B cell (primary cell): ENCODE results near the gene DIPK1A. TPM values are rescaled to one million over a fixed set of nuclear protein-coding genes. Genes with fewer than 3 reads are reported as not detected.

Source experiments
- ATAC-seq: fragments of 200-7000 bp; cut with Tn5 transposase; one replicate; pipeline ENCODE4 v1.10.0; 2021; ENCODE audit warnings: low read depth, mild to moderate bottlenecking, moderate number of reproducible peaks, moderate library complexity
- CTCF ChIA-PET: fragments of 350-600 bp; sonication (Branson Sonifier 250); formaldehyde crosslinking; loops from one replicate; lab custom pipeline; 2021; ENCODE audit warnings: antibody characterized with exemption, inconsistent platforms; lab: Charles Lee
- POLR2A ChIA-PET: fragments of 350-600 bp; sonication (Branson Sonifier 250); formaldehyde crosslinking; loops from one replicate; lab custom pipeline; 2021; ENCODE audit warnings: antibody characterized with exemption; lab: Charles Lee
- DNase-seq: peaks from one replicate; pipeline ENCODE4 v3.0.0; 2013
- H2AFZ ChIP-seq: 2 replicates; pipeline ENCODE4 v1.6.1; 2012; ENCODE audit warnings: mild to moderate bottlenecking, low read depth, low read length; ENCODE audit not compliant: insufficient read depth, poor library complexity, severe bottlenecking
- H3K27ac ChIP-seq, 2 donors: 1 replicate in 1 of 2; 2 replicates in 1 of 2; pipeline ENCODE4 v1.5.1; 2012 to 2013; ENCODE audit warnings: low read length in 2 of 2, mild to moderate bottlenecking in 2 of 2, moderate library complexity in 1 of 2
- H3K27me3 ChIP-seq, 4 experiments: fragments of 200-600 bp in 1 of 4; sonication (generic) in 1 of 4; replicated peaks in 1 of 4; 1 replicate in 2 of 4; 2 replicates in 2 of 4; pipeline versions ENCODE4 v1.6.1 to v1.7.0; 2013 to 2016; ENCODE audit warnings: low read length in 3 of 4, mild to moderate bottlenecking in 2 of 4, mixed read lengths in 1 of 4, moderate library complexity in 1 of 4; ENCODE audit not compliant: insufficient read depth in 4 of 4, control insufficient read depth in 3 of 4; ENCODE audit errors: control extremely low read depth in 1 of 4
- H3K36me3 ChIP-seq, 2 experiments: replicated peaks in 1 of 2; 1 replicate in 1 of 2; 2 replicates in 1 of 2; pipeline versions ENCODE4 v1.6.1 to v1.7.1; 2013; ENCODE audit warnings: low read length in 1 of 2; ENCODE audit not compliant: insufficient read depth in 2 of 2, control insufficient read depth in 1 of 2; ENCODE audit errors: control extremely low read depth in 1 of 2, extremely low read depth in 1 of 2
- H3K4me1 ChIP-seq, 2 donors: fragments of 200-600 bp in 1 of 2; sonication (generic) in 1 of 2; 1 replicate in 1 of 2; 2 replicates in 1 of 2; pipeline versions ENCODE4 v1.5.1 to v1.6.1; 2013 to 2017; ENCODE audit warnings: low read length in 2 of 2; ENCODE audit not compliant: control insufficient read depth in 2 of 2, insufficient read depth in 2 of 2
- H3K4me2 ChIP-seq: replicated peaks from 2 replicates; pipeline ENCODE3; 2012; ENCODE audit warnings: mild to moderate bottlenecking, low read depth, low read length; ENCODE audit not compliant: poor library complexity, severe bottlenecking
- H3K4me3 ChIP-seq, 5 experiments: fragments of 200-600 bp in 1 of 5; sonication (generic) in 1 of 5; 1 replicate in 3 of 5; 2 replicates in 2 of 5; pipeline versions ENCODE4 v1.5.1 to v1.7.0; 2011 to 2016; ENCODE audit warnings: low read length in 4 of 5, mild to moderate bottlenecking in 4 of 5, low read depth in 2 of 5, control low read depth in 1 of 5, moderate library complexity in 1 of 5; ENCODE audit not compliant: insufficient read depth in 1 of 5; ENCODE audit errors: control extremely low read depth in 1 of 5, extremely low read depth in 1 of 5
- H3K79me2 ChIP-seq: fragments of 200-600 bp; sonication (generic); one replicate; pipeline ENCODE4 v1.6.0; 2016; ENCODE audit warnings: low read length; ENCODE audit not compliant: control insufficient read depth, insufficient read depth
- H3K9ac ChIP-seq: fragments of 200-600 bp; sonication (generic); 2 replicates; pipeline ENCODE4 v1.6.1; 2017; ENCODE audit warnings: mild to moderate bottlenecking, low read length, moderate library complexity
- H3K9me3 ChIP-seq, 3 donors: one replicate each; pipeline versions ENCODE4 v1.6.1 to v1.7.1; 2013; ENCODE audit warnings: low read length in 2 of 3; ENCODE audit not compliant: control insufficient read depth in 2 of 3, insufficient read depth in 1 of 3; ENCODE audit errors: control extremely low read depth in 1 of 3
- H4K20me1 ChIP-seq: 2 replicates; pipeline ENCODE4 v1.6.0; 2012; ENCODE audit warnings: mild to moderate bottlenecking, low read length; ENCODE audit not compliant: insufficient read depth, control insufficient read depth, poor library complexity, severe bottlenecking
- H3K27ac Mint-ChIP-seq: one replicate; pipeline ENCODE4 v1.8.0; 2021; ENCODE audit warnings: mixed read lengths
- H3K27me3 Mint-ChIP-seq: one replicate; pipeline ENCODE4 v1.8.0; 2021; ENCODE audit warnings: mixed read lengths
- H3K4me1 Mint-ChIP-seq: one replicate; pipeline ENCODE4 v1.8.0; 2021; ENCODE audit warnings: mixed read lengths
- H3K4me3 Mint-ChIP-seq: one replicate; pipeline ENCODE4 v1.8.0; 2021; ENCODE audit warnings: mixed read lengths
- H3K9me3 Mint-ChIP-seq: one replicate; pipeline ENCODE4 v1.8.0; 2022; ENCODE audit warnings: mixed read lengths; ENCODE audit not compliant: insufficient read depth
- EZH2 ChIP-seq: IDR thresholded peaks from 2 replicates; pipeline ENCODE4 v1.6.1; 2012; ENCODE audit warnings: borderline replicate concordance, low read depth, mild to moderate bottlenecking, moderate library complexity, low read length; ENCODE audit not compliant: insufficient read depth, poor library complexity, severe bottlenecking
- WGBS: methylation state at CpG from one replicate; pipeline ENCODE4 v1.1.5; 2013; ENCODE audit warnings: missing lambda C conversion rate; ENCODE audit not compliant: insufficient coverage; 5-methylcytosine and 5-hydroxymethylcytosine counted together
- intact Hi-C: fragments of 100-400 bp; cut with micrococcal nuclease; formaldehyde crosslinking; loops from one replicate; pipeline ENCODE4 v1.10.0; 2022
- polyA plus RNA-seq: library from polyadenylated mRNA; depleted of rRNA; stranded (reverse); fragments of >200 nt; gene quantifications from 2 replicates; pipeline ENCODE4 v1.2.3, GENCODE V29; 2012
- total RNA-seq, 2 donors: library from RNA; stranded (reverse); fragments of 120-200 nt in 1 of 2; gene quantifications; 1 replicate in 1 of 2; 2 replicates in 1 of 2; pipeline versions ENCODE4 v1.2.3 to v1.2.4, GENCODE V29; 2013 to 2022
- TF ChIP-seq, protein P1 (sequence below): fragments of 200-600 bp; IDR thresholded peaks from one replicate; pipeline ENCODE4 v1.8.0; 2022; ENCODE audit warnings: antibody characterized with exemption, mild to moderate bottlenecking

DIPK1A gene
- total and polyA plus RNA-seq, 2 donors (not counting 1 experiment from before 2014, with no cell fraction given): 10.7 to 22.7 TPM

DNA sequence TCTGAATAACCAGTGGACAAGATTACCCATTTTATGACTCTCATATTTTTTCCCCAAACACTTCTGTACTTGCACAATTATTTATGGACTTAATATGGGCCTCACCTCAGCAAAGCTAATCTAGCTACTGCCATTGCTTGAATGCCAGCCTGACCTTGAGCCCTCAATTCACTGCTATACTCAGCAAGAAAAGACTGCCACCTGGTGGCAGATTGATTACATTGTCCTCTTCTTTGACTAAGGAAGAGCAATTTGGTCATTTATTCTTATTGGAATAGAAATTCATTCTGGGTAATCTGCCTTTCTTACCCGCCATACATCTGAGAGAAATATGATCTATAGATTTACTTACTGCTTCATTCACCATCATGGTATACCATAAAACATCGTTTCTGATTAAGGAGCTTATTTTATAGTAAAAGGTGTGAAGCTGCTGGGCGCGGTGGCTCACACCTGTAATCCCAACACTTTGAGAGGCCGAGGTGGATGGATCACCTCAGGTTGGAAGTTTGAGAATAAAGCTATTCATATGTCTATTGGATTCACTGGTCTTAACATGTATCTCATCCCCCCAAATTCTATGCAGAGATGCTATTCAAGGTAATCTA, 32.9 kb upstream of the DIPK1A start:
- Mint-ChIP-seq H3K4me3 (no peak overlapping the region), H3K27ac (peak overlapping the region; percentile 76), H3K27me3 (no peaks in the 10 kb centered on the region), H3K4me1 (peaks cover 40% of the 10 kb centered on the region), H3K9me3 (no peaks in the 10 kb centered on the region)
- H3K36me3 ChIP-seq: no peaks in the 10 kb centered on the region
- ATAC-seq: peak; percentile 96
- no peak for TF ChIP-seq EZH2
- TF ChIP-seq, protein P1, sequence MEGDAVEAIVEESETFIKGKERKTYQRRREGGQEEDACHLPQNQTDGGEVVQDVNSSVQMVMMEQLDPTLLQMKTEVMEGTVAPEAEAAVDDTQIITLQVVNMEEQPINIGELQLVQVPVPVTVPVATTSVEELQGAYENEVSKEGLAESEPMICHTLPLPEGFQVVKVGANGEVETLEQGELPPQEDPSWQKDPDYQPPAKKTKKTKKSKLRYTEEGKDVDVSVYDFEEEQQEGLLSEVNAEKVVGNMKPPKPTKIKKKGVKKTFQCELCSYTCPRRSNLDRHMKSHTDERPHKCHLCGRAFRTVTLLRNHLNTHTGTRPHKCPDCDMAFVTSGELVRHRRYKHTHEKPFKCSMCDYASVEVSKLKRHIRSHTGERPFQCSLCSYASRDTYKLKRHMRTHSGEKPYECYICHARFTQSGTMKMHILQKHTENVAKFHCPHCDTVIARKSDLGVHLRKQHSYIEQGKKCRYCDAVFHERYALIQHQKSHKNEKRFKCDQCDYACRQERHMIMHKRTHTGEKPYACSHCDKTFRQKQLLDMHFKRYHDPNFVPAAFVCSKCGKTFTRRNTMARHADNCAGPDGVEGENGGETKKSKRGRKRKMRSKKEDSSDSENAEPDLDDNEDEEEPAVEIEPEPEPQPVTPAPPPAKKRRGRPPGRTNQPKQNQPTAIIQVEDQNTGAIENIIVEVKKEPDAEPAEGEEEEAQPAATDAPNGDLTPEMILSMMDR: peak; percentile 87
- no peak overlapping the region for H3K27ac ChIP-seq
- H3K4me1 ChIP-seq: peaks cover 35 to 41% of the 10 kb centered on the region in 2 donors
- ChIA-PET CTCF (interaction anchor here (0.6 to 3.8 kb wide), 54 partner anchors 8 to 850 kb away, joined by 3 to 405 read pairs (median 6); partner anchors contain the start of genes DIPK1A, EVI5, MTF2 and RPL5), POLR2A (interaction anchor here (0.6 to 3.1 kb wide), 5 partner anchors 19 to 204 kb away, joined by 3 to 32 read pairs (median 4); partner anchors contain the start of gene DIPK1A)
- H3K9ac ChIP-seq: no peak overlapping the region
- no CpG with 5 or more reads among the region's 5 CpGs for WGBS
- no peak overlapping the region for H2AFZ ChIP-seq
- H3K4me3 ChIP-seq: no peak overlapping the region
- H3K4me2 ChIP-seq: no peak overlapping the region
- DNase-seq: peak; percentile 89
- intact Hi-C loops: loop anchor here (1.0 to 5.0 kb wide), 5 partner anchors 19 to 135 kb away; no protein-coding TSS in a partner anchor
- H4K20me1 ChIP-seq: no peaks in the 10 kb centered on the region
- H3K79me2 ChIP-seq: peaks cover 4% of the 10 kb centered on the region
- no peaks in the 10 kb centered on the region for H3K27me3 ChIP-seq
- no peaks in the 10 kb centered on the region for H3K9me3 ChIP-seq

DNA sequence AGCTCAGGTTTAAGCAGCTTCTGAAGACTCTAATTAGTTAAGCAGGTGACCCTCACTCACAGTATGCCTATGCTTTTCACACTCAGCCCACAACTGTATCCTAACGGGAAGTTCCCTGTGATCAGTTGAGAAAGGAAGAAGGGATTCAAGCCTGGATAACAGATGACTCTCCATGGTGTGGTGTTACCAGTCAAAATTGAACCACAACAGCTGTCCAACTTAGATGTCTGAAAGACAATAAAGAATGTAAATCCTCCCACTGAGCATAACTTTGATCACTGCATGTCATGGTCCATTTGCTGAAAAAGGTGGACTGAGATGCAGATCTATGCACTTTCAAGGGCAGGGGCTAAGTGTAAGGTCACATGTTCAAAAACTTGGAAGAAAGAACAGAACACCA, 32.3 kb upstream of the DIPK1A start:
- Histone ChIP-seq H2AFZ (no peak overlapping the region), H3K79me2 (peaks cover 4% of the 10 kb centered on the region), H3K9ac (no peak overlapping the region), H3K27ac (no peak overlapping the region), H3K4me2 (no peak overlapping the region), H3K9me3 (no peaks in the 10 kb centered on the region), H4K20me1 (no peaks in the 10 kb centered on the region), H3K4me1 (peaks cover 35 to 41% of the 10 kb centered on the region in 2 donors), H3K27me3 (no peaks in the 10 kb centered on the region), H3K4me3 (no peak overlapping the region), H3K36me3 (no peaks in the 10 kb centered on the region)
- no peak overlapping the region for H3K4me3 Mint-ChIP-seq
- no peak for ATAC-seq
- H3K27me3 Mint-ChIP-seq: no peaks in the 10 kb centered on the region
- no CpG with 5 or more reads among the region's 1 CpG for WGBS
- H3K9me3 Mint-ChIP-seq: no peaks in the 10 kb centered on the region
- intact Hi-C loops: loop anchor here (5.0 kb wide), 1 partner anchor 41 kb away; no protein-coding TSS in a partner anchor
- peak overlapping the region; percentile 76 for H3K27ac Mint-ChIP-seq
- ChIA-PET POLR2A (interaction anchor here (0.6 to 3.1 kb wide), 5 partner anchors 19 to 203 kb away, joined by 3 to 32 read pairs (median 4); partner anchors contain the start of gene DIPK1A), CTCF (interaction anchor here (0.6 to 3.8 kb wide), 52 partner anchors 7 to 851 kb away, joined by 3 to 405 read pairs (median 6); partner anchors contain the start of genes DIPK1A, EVI5, MTF2 and RPL5)
- no peak for DNase-seq
- TF ChIP-seq EZH2: no peak
- TF ChIP-seq, protein P1: no peak
- H3K4me1 Mint-ChIP-seq: peaks cover 42% of the 10 kb centered on the region
